Measurements from ENCODE around the gene ARHGAP8.
A peak's percentile ranks its signal among the peaks of the same experiment; 100 is the strongest.
"Not testable (repeated sequence)": the region's sequence is repeated elsewhere in the genome, so short reads cannot be mapped to it uniquely, and the experiment has no call there.

ARHGAP8 gene

GRCh38 chr22:44838316-44839016, 86.1 kb downstream of the ARHGAP8 start:
- DNase-seq = no peak

- DNase-seq = no peak
These were observed 86.7 kb downstream of the ARHGAP8 start for GRCh38 chr22:44839061-44839460.

GRCh38 chr22:44839721-44840120, 87.3 kb downstream of the ARHGAP8 start:
- DNase-seq = no peak

- no peak for DNase-seq
These were observed 88.4 kb downstream of the ARHGAP8 start for GRCh38 chr22:44840611-44841322.

GRCh38 chr22:44842417-44842816, 90.0 kb downstream of the ARHGAP8 start:
- DNase-seq = peak; percentile 47

GRCh38 chr22:44845191-44845590, 92.8 kb downstream of the ARHGAP8 start:
- no peak for DNase-seq

GRCh38 chr22:44845796-44846720, 93.7 kb downstream of the ARHGAP8 start:
- DNase-seq = no peak

- DNase-seq = no peak
These were observed 94.4 kb downstream of the ARHGAP8 start for GRCh38 chr22:44846726-44847275.

- no peak for DNase-seq
These were observed 95.0 kb downstream of the ARHGAP8 start for GRCh38 chr22:44847380-44847779.

GRCh38 chr22:44847892-44848291, 95.5 kb downstream of the ARHGAP8 start:
- no peak for DNase-seq

GRCh38 chr22:44848296-44848741, 95.9 kb downstream of the ARHGAP8 start:
- DNase-seq = no peak

GRCh38 chr22:44848791-44849420, 96.5 kb downstream of the ARHGAP8 start:
- DNase-seq = no peak

- DNase-seq = no peak
These were observed 98.6 kb downstream of the ARHGAP8 start for GRCh38 chr22:44850946-44851345.

GRCh38 chr22:44854641-44855040, 102.3 kb downstream of the ARHGAP8 start:
- not testable (repeated sequence) for DNase-seq

- DNase-seq = no peak
These were observed 103.5 kb downstream of the ARHGAP8 start for GRCh38 chr22:44855855-44856254.

- DNase-seq = not testable (repeated sequence)
These were observed 106.4 kb downstream of the ARHGAP8 start for GRCh38 chr22:44858819-44859218.

GRCh38 chr22:44859641-44860040, 107.3 kb downstream of the ARHGAP8 start:
- DNase-seq = no peak

GRCh38 chr22:44860311-44860710, 107.9 kb downstream of the ARHGAP8 start:
- no peak for DNase-seq

- no peak for DNase-seq
These were observed 108.9 kb downstream of the ARHGAP8 start for GRCh38 chr22:44861245-44861644.

GRCh38 chr22:44862281-44862680, 109.9 kb downstream of the ARHGAP8 start:
- no peak for DNase-seq

GRCh38 chr22:44862981-44863860, 110.8 kb downstream of the ARHGAP8 start:
- no peak for DNase-seq
